HepG2 (cell line): ENCODE results near the gene KLHL3.

Source experiments
- ARNT ChIP-seq: fragments of 450-650 bp; IDR thresholded peaks from 2 replicates; pipeline ENCODE4 v1.6.1; 2017
- CBX2 ChIP-seq, 2 experiments: fragments of 200-600 bp in 1 of 2; sonication (generic); formaldehyde crosslinking in 1 of 2; IDR thresholded peaks; 2 replicates each; pipeline versions ENCODE4 v1.7.0 to v1.8.1; 2018 to 2022; ENCODE audit warnings: low read depth in 2 of 2, low read length in 1 of 2, mild to moderate bottlenecking in 1 of 2, missing genetic modification reagents in 1 of 2
- KLF13 ChIP-seq: sonication (generic); formaldehyde crosslinking; IDR thresholded peaks from 2 replicates; pipeline ENCODE4 v1.4.0; 2020; ENCODE audit warnings: mild to moderate bottlenecking, missing genetic modification reagents
- NFIC ChIP-seq: IDR thresholded peaks from 2 replicates; pipeline ENCODE4 v1.6.1; 2012; ENCODE audit warnings: mild to moderate bottlenecking, low read length, inconsistent platforms
- SUZ12 ChIP-seq: fragments of 150-350 bp; IDR thresholded peaks from 2 replicates; pipeline ENCODE4 v1.6.1; 2014; ENCODE audit warnings: low read depth, low read length
- ZKSCAN8 ChIP-seq: IDR thresholded peaks from 2 replicates; pipeline ENCODE4 v1.6.1; 2016; ENCODE audit warnings: borderline replicate concordance, missing genetic modification reagents, missing compliant biosample characterization
- ZNF232 ChIP-seq: sonication (generic); formaldehyde crosslinking; IDR thresholded peaks from 2 replicates; pipeline ENCODE4 v1.4.0; 2020; ENCODE audit warnings: missing genetic modification reagents, borderline replicate concordance
- ZNF431 ChIP-seq: sonication (generic); formaldehyde crosslinking; IDR thresholded peaks from 2 replicates; pipeline ENCODE4 v1.9.0; 2022; ENCODE audit warnings: missing genetic modification reagents, low read depth, mild to moderate bottlenecking, borderline replicate concordance
- ZNF569 ChIP-seq: sonication (generic); formaldehyde crosslinking; IDR thresholded peaks from 2 replicates; pipeline ENCODE4 v1.5.0; 2020; ENCODE audit warnings: mild to moderate bottlenecking, missing genetic modification reagents, moderate library complexity, borderline replicate concordance
- ZNF713 ChIP-seq: sonication (generic); formaldehyde crosslinking; IDR thresholded peaks from 2 replicates; pipeline ENCODE4 v1.4.0; 2020; ENCODE audit warnings: mild to moderate bottlenecking, missing genetic modification reagents
- TF ChIP-seq, protein P1 (sequence below): sonication (generic); formaldehyde crosslinking; IDR thresholded peaks from 2 replicates; pipeline ENCODE4 v1.9.0; 2021; ENCODE audit warnings: missing genetic modification reagents, borderline replicate concordance
- TF ChIP-seq, protein P2 (sequence below): sonication (generic); formaldehyde crosslinking; IDR thresholded peaks from 2 replicates; pipeline ENCODE4 v1.8.1; 2023; ENCODE audit warnings: missing genetic modification reagents, inconsistent platforms, borderline replicate concordance
- TF ChIP-seq, protein P3 (sequence below), 2 experiments: IDR thresholded peaks; 2 replicates each; pipeline ENCODE4 v1.6.1; 2011 to 2012; ENCODE audit warnings: low read length in 2 of 2, borderline replicate concordance in 1 of 2, low read depth in 1 of 2, mild to moderate bottlenecking in 1 of 2, moderate library complexity in 1 of 2
- TF ChIP-seq, protein P4 (sequence below): sonication (generic); formaldehyde crosslinking; IDR thresholded peaks from 2 replicates; pipeline ENCODE4 v1.5.0; 2020; ENCODE audit warnings: mild to moderate bottlenecking, missing genetic modification reagents, moderate library complexity

GRCh38 chr5:137693951-137694721, 41.8 kb downstream of the KLHL3 start:
- TF ChIP-seq SUZ12 (no peak), KLF13 (CRISPR knock-in tag) (no peak), ZNF232 (no peak), ARNT (no peak), NFIC (no peak), ZNF431 (CRISPR knock-in tag) (no peak), ZNF569 (no peak), ZKSCAN8 (no peak), ZNF713 (CRISPR knock-in tag) (no peak), CBX2 (IDR thresholded peaks at IDR 0.05; ENCODE audit: low read depth, low read length) (no peak), CBX2 (CRISPR knock-in tag; IDR thresholded peaks at IDR 0.05; ENCODE audit: low read depth) (no peak)
- TF ChIP-seq, protein P1, sequence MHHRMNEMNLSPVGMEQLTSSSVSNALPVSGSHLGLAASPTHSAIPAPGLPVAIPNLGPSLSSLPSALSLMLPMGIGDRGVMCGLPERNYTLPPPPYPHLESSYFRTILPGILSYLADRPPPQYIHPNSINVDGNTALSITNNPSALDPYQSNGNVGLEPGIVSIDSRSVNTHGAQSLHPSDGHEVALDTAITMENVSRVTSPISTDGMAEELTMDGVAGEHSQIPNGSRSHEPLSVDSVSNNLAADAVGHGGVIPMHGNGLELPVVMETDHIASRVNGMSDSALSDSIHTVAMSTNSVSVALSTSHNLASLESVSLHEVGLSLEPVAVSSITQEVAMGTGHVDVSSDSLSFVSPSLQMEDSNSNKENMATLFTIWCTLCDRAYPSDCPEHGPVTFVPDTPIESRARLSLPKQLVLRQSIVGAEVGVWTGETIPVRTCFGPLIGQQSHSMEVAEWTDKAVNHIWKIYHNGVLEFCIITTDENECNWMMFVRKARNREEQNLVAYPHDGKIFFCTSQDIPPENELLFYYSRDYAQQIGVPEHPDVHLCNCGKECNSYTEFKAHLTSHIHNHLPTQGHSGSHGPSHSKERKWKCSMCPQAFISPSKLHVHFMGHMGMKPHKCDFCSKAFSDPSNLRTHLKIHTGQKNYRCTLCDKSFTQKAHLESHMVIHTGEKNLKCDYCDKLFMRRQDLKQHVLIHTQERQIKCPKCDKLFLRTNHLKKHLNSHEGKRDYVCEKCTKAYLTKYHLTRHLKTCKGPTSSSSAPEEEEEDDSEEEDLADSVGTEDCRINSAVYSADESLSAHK: no peak
- TF ChIP-seq, protein P2, sequence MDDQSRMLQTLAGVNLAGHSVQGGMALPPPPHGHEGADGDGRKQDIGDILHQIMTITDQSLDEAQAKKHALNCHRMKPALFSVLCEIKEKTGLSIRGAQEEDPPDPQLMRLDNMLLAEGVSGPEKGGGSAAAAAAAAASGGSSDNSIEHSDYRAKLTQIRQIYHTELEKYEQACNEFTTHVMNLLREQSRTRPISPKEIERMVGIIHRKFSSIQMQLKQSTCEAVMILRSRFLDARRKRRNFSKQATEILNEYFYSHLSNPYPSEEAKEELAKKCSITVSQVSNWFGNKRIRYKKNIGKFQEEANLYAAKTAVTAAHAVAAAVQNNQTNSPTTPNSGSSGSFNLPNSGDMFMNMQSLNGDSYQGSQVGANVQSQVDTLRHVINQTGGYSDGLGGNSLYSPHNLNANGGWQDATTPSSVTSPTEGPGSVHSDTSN: no peak
- TF ChIP-seq, protein P3, sequence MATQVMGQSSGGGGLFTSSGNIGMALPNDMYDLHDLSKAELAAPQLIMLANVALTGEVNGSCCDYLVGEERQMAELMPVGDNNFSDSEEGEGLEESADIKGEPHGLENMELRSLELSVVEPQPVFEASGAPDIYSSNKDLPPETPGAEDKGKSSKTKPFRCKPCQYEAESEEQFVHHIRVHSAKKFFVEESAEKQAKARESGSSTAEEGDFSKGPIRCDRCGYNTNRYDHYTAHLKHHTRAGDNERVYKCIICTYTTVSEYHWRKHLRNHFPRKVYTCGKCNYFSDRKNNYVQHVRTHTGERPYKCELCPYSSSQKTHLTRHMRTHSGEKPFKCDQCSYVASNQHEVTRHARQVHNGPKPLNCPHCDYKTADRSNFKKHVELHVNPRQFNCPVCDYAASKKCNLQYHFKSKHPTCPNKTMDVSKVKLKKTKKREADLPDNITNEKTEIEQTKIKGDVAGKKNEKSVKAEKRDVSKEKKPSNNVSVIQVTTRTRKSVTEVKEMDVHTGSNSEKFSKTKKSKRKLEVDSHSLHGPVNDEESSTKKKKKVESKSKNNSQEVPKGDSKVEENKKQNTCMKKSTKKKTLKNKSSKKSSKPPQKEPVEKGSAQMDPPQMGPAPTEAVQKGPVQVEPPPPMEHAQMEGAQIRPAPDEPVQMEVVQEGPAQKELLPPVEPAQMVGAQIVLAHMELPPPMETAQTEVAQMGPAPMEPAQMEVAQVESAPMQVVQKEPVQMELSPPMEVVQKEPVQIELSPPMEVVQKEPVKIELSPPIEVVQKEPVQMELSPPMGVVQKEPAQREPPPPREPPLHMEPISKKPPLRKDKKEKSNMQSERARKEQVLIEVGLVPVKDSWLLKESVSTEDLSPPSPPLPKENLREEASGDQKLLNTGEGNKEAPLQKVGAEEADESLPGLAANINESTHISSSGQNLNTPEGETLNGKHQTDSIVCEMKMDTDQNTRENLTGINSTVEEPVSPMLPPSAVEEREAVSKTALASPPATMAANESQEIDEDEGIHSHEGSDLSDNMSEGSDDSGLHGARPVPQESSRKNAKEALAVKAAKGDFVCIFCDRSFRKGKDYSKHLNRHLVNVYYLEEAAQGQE (IDR thresholded peaks at IDR 0.05; ENCODE audit: borderline replicate concordance in 1 of 2, low read depth in 1 of 2, low read length in 2 of 2): no peak
- TF ChIP-seq, protein P4, sequence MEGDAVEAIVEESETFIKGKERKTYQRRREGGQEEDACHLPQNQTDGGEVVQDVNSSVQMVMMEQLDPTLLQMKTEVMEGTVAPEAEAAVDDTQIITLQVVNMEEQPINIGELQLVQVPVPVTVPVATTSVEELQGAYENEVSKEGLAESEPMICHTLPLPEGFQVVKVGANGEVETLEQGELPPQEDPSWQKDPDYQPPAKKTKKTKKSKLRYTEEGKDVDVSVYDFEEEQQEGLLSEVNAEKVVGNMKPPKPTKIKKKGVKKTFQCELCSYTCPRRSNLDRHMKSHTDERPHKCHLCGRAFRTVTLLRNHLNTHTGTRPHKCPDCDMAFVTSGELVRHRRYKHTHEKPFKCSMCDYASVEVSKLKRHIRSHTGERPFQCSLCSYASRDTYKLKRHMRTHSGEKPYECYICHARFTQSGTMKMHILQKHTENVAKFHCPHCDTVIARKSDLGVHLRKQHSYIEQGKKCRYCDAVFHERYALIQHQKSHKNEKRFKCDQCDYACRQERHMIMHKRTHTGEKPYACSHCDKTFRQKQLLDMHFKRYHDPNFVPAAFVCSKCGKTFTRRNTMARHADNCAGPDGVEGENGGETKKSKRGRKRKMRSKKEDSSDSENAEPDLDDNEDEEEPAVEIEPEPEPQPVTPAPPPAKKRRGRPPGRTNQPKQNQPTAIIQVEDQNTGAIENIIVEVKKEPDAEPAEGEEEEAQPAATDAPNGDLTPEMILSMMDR (CRISPR knock-in tag): no peak
